Measurements from ENCODE around the gene SMIM14. TPM values are rescaled to one million over a fixed set of nuclear protein-coding genes. Genes with fewer than 3 reads are reported as not detected.
"Not testable (repeated sequence)": the region's sequence is repeated elsewhere in the genome, so short reads cannot be mapped to it uniquely, and the experiment has no call there.

SMIM14 gene
- total RNA-seq, 2 donors from 2014 or later: 2.6 to 2.9 TPM

GRCh38 chr4:39522068-39522467 is 116.6 kb downstream of the SMIM14 start:
- H3K27me3 Mint-ChIP-seq: no peaks in the 10 kb centered on the region
- no peaks in the 10 kb centered on the region for H3K9me3 Mint-ChIP-seq
- H3K4me1 Mint-ChIP-seq: peaks cover 5% of the 10 kb centered on the region
- no peak overlapping the region for H3K27ac Mint-ChIP-seq
- H3K4me3 Mint-ChIP-seq: no peak overlapping the region
- peaks cover 18% of the 10 kb centered on the region for H3K36me3 Mint-ChIP-seq (ENCODE audit: low read depth)
- ATAC-seq (replicated peaks): no peak

DNA sequence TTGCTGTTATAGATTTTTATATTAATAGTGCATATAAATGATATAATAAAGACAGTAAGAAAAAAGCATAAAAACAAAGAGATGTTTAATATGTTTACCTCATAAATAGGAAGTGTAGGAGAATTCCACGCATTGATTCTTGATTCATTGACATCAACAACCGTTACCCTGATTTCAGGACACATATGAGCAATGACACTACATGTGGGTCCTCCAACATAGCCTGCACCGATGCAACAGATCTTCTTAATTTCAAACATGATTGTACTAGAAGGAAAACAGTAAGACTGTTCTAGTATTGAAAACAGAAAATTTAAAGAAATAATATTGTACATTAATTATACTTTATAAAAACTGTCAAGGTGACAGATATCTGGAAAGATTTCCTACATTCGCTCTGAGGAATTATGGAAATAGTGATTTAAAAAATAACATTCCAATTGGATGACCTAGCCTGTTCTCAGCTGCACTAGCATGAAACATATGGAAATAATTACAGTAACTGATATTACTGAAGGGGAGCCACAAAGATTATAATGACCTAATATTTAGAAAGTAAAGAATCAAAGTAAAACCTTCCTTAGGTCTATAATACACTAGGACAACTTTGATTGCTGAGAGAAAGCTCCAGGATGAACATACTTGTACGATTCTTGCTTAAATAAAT is 117.3 kb downstream of the SMIM14 start:
- Mint-ChIP-seq H3K4me1 (peaks cover 2% of the 10 kb centered on the region), H3K36me3 (ENCODE audit: low read depth) (peaks cover 18% of the 10 kb centered on the region), H3K27me3 (no peaks in the 10 kb centered on the region), H3K27ac (no peak overlapping the region), H3K4me3 (no peak overlapping the region), H3K9me3 (no peaks in the 10 kb centered on the region)
- no peak for ATAC-seq (replicated peaks)

DNA sequence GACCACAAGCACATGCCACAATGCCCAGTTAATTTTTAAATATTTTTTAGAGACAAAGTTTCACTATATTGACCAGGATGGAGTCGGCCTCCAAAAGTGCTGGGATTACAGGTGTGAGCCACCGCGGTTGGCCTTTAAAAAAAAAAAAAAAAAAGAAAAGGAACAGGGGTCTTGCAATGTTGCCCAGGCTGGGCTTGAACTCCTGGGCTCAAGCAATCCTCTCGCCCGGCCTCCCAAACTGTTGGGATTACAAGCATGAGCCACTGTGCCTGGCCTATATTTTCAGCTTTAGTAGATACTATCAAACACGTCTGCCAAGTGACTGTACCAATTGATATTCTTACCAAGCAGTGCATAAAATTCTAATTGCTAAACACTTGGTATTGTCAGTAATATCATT is 120.2 kb downstream of the SMIM14 start:
- H3K36me3 Mint-ChIP-seq (ENCODE audit: low read depth): peaks cover 26% of the 10 kb centered on the region
- no peaks in the 10 kb centered on the region for H3K27me3 Mint-ChIP-seq
- H3K4me1 Mint-ChIP-seq: no peaks in the 10 kb centered on the region
- H3K4me3 Mint-ChIP-seq: no peak overlapping the region
- H3K27ac Mint-ChIP-seq: no peak overlapping the region
- no peaks in the 10 kb centered on the region for H3K9me3 Mint-ChIP-seq
- ATAC-seq (replicated peaks): no peak

GRCh38 chr4:39516407-39516966 is 122.2 kb downstream of the SMIM14 start:
- H3K9me3 Mint-ChIP-seq: no peaks in the 10 kb centered on the region
- ATAC-seq (replicated peaks): no peak
- H3K4me1 Mint-ChIP-seq: no peaks in the 10 kb centered on the region
- peaks cover 44% of the 10 kb centered on the region for H3K36me3 Mint-ChIP-seq (ENCODE audit: low read depth)
- no peaks in the 10 kb centered on the region for H3K27me3 Mint-ChIP-seq
- H3K27ac Mint-ChIP-seq: no peak overlapping the region
- no peak overlapping the region for H3K4me3 Mint-ChIP-seq

DNA sequence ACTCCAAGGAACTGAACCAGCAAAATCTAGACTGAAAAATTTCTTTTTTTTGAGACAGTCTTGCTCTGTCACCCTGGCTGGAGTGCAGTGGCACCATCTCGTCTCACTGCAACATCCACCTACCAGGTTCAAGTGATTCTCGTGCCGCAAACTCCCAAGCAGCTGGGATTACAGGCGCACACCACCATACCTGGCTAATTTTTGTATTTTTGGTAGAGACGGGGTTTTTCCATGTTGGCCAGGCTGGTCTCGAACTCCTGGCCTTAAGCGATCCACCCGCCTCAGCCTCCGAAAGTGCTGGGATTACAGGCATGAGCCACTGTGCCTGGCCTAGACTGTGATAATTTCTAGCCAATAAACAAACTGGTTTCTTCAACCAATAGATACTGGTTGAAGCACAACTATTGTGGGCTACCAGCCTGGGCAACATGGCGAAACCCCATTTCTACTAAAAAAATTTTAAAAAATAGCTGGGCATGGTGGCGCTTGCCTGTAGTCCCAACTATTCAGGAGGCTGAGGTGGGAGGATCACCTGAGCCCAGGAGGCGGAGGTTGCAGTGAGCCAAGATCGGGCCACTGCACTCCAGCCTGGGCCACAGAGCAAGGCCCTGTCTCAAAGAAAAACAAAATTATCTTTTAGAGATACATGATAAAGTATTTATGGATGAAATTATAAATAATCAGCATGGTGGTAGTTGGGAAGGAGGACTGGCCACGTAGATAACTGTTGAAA is 122.8 kb downstream of the SMIM14 start:
- not testable (repeated sequence) for H3K27me3 Mint-ChIP-seq; H3K9me3 Mint-ChIP-seq; H3K4me1 Mint-ChIP-seq; H3K27ac Mint-ChIP-seq; H3K4me3 Mint-ChIP-seq; ATAC-seq (replicated peaks)
- H3K36me3 Mint-ChIP-seq (ENCODE audit: low read depth): peaks cover 46% of the 10 kb centered on the region

GRCh38 chr4:39514888-39515401 is 123.7 kb downstream of the SMIM14 start:
- no peak for ATAC-seq (replicated peaks)
- no peaks in the 10 kb centered on the region for H3K4me1 Mint-ChIP-seq
- H3K27me3 Mint-ChIP-seq: no peaks in the 10 kb centered on the region
- no peaks in the 10 kb centered on the region for H3K9me3 Mint-ChIP-seq
- peaks cover 50% of the 10 kb centered on the region for H3K36me3 Mint-ChIP-seq (ENCODE audit: low read depth)
- no peak overlapping the region for H3K27ac Mint-ChIP-seq
- no peak overlapping the region for H3K4me3 Mint-ChIP-seq

- H3K36me3 Mint-ChIP-seq (ENCODE audit: low read depth): peaks cover 52% of the 10 kb centered on the region
- not testable (repeated sequence) for H3K4me3 Mint-ChIP-seq; H3K4me1 Mint-ChIP-seq; H3K27me3 Mint-ChIP-seq; ATAC-seq (replicated peaks); H3K9me3 Mint-ChIP-seq; H3K27ac Mint-ChIP-seq
Measured at GRCh38 chr4:39514266-39514665, 124.4 kb downstream of the SMIM14 start.

DNA sequence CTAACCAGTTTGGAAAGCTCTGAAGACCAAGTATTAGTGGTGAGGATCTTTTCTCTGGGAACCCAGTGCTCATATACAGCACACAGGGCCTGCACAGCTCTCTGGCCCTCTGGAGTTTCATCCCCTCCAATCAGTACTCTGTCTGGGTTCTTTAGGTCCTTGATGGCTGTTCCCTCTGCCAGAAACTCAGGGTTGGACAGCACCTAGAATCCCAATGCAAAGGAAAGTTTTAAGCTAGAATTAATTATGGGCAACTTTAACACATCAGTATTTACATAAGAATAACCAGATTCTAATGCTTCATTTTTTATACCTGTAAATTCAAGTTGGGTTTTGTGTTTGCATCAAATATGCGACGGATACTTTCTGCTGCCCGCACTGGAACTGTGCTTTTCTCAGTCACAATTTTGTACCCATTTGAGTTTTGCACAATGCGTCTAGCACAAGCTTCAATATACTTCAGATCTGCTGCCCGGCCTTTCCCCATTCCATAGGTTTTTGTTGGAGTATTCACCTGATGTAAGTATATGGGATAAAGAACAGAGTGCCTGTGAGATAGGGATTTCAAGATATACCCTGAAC is 128.2 kb downstream of the SMIM14 start:
- Mint-ChIP-seq H3K4me1 (no peaks in the 10 kb centered on the region), H3K27ac (no peak overlapping the region), H3K36me3 (ENCODE audit: low read depth) (peaks cover 77% of the 10 kb centered on the region), H3K4me3 (no peak overlapping the region), H3K27me3 (no peaks in the 10 kb centered on the region), H3K9me3 (no peaks in the 10 kb centered on the region)
- ATAC-seq (replicated peaks): no peak

- Mint-ChIP-seq H3K36me3 (ENCODE audit: low read depth) (peaks cover 90% of the 10 kb centered on the region), H3K4me1 (no peaks in the 10 kb centered on the region), H3K4me3 (no peak overlapping the region), H3K27ac (no peak overlapping the region), H3K9me3 (no peaks in the 10 kb centered on the region), H3K27me3 (no peaks in the 10 kb centered on the region)
- no peak for ATAC-seq (replicated peaks)
Measured at GRCh38 chr4:39505581-39505980, 133.1 kb downstream of the SMIM14 start.

DNA sequence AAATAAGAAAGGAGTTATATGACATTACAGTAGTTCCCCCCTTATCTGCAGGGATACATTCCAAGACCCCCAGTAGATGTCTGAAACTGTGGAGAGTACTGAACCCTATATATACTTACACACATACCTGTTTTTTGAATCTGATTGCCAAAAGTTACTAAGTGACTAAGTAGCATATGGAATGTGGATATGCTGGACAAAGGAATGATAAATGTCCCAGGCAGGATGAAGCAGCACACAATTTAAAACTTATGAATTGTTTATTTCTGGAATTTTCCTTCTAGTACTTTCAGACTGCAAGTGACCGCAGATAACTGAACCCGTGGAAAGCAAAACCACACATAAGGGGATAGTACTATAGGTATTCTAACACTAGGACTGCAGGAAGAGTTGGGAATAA is 134.1 kb downstream of the SMIM14 start:
- Mint-ChIP-seq H3K4me1 (no peaks in the 10 kb centered on the region), H3K27ac (no peak overlapping the region), H3K36me3 (ENCODE audit: low read depth) (peaks cover 90% of the 10 kb centered on the region), H3K4me3 (no peak overlapping the region), H3K9me3 (no peaks in the 10 kb centered on the region), H3K27me3 (no peaks in the 10 kb centered on the region)
- ATAC-seq (replicated peaks): no peak

DNA sequence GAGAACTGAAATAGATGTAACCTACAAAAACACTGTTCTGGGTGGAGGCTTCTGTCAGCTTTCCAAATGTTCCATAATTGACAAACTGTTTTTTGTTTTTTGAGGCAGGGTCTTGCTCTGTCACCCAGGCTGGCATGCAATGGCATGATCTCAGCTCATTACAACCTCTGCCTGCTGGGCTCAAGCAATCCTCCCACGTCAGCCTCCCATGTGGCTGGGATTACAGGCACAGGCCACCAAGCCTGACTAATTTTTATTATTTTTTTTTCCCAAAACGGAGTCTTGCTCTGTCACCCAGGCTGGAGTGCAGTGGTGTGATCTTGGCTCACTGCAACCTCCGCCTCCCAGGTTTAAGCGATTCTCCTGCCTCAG is 136.0 kb downstream of the SMIM14 start:
- ATAC-seq (replicated peaks); H3K9me3 Mint-ChIP-seq; H3K4me3 Mint-ChIP-seq; H3K4me1 Mint-ChIP-seq; H3K27me3 Mint-ChIP-seq: not testable (repeated sequence)
- peaks cover 88% of the 10 kb centered on the region for H3K36me3 Mint-ChIP-seq (ENCODE audit: low read depth)
- H3K27ac Mint-ChIP-seq: peak overlapping the region; percentile 12

GRCh38 chr4:39502019-39502663 is 136.5 kb downstream of the SMIM14 start:
- Mint-ChIP-seq H3K27me3 (no peaks in the 10 kb centered on the region), H3K9me3 (no peaks in the 10 kb centered on the region), H3K4me1 (no peaks in the 10 kb centered on the region), H3K27ac (peak overlapping the region; percentile 12), H3K4me3 (no peak overlapping the region), H3K36me3 (ENCODE audit: low read depth) (peaks cover 83% of the 10 kb centered on the region)
- ATAC-seq (replicated peaks): no peak

- Mint-ChIP-seq H3K9me3 (no peaks in the 10 kb centered on the region), H3K4me3 (no peak overlapping the region), H3K27ac (no peak overlapping the region), H3K36me3 (ENCODE audit: low read depth) (peaks cover 54% of the 10 kb centered on the region), H3K4me1 (no peaks in the 10 kb centered on the region), H3K27me3 (no peaks in the 10 kb centered on the region)
- no peak for ATAC-seq (replicated peaks)
Measured at GRCh38 chr4:39498727-39499020, 140.0 kb downstream of the SMIM14 start.

DNA sequence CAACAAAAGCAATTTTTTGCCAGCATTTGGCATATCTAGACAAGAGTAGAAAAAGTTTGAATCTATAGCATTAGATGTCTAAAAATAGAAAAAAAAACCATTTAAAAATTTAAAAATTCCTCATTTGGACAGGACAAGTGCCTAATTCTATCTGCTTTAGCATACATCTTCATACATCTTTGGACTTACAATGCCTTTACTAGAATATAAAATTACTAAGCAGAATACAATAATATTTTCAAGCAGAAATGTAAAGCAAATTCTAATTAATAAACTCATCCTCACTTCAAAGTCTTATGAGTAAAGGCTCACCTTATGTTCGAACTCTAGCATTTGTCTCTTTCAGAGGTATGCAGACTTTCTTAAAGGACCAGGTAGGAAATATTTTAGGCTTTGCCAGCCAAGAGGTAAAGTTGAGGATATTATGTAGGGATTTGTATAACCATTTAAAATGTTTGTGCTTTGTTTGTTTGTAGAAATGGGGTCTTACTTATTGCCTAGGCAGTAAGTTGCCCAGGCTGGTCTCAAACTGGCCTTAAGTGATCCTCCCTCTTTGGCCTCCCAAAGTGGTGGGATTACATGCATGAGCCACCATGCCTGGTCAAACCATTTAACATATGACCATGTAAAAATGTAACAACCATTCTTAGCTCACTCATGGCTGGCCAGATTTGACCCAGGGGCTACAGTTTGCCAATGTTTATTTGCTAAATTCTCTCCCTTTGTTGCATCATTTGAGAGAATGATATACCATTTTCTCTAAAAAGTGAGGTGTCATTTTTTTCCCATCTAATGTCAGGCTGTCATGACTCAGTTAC is 140.5 kb downstream of the SMIM14 start:
- no peaks in the 10 kb centered on the region for H3K9me3 Mint-ChIP-seq
- H3K36me3 Mint-ChIP-seq (ENCODE audit: low read depth): peaks cover 48% of the 10 kb centered on the region
- no peak overlapping the region for H3K27ac Mint-ChIP-seq
- H3K4me3 Mint-ChIP-seq: no peak overlapping the region
- no peaks in the 10 kb centered on the region for H3K27me3 Mint-ChIP-seq
- no peak for ATAC-seq (replicated peaks)
- no peaks in the 10 kb centered on the region for H3K4me1 Mint-ChIP-seq
